GM20000 (cell line): ENCODE results near the gene TGFB2.
A peak's percentile ranks its signal among the peaks of the same experiment; 100 is the strongest.
"Not testable (repeated sequence)": the region's sequence is repeated elsewhere in the genome, so short reads cannot be mapped to it uniquely, and the experiment has no call there.

Experiments used
- DNase-seq: peaks from one replicate; pipeline ENCODE4 v3.0.0; 2012; ENCODE audit warnings: low spot score
- TF ChIP-seq, protein P1 (sequence below): IDR thresholded peaks from 2 replicates; pipeline ENCODE4 v1.5.1; 2012; ENCODE audit warnings: mild to moderate bottlenecking, control low read depth; ENCODE audit errors: extremely low read depth, missing control alignments

The TGFB2 gene

DNA sequence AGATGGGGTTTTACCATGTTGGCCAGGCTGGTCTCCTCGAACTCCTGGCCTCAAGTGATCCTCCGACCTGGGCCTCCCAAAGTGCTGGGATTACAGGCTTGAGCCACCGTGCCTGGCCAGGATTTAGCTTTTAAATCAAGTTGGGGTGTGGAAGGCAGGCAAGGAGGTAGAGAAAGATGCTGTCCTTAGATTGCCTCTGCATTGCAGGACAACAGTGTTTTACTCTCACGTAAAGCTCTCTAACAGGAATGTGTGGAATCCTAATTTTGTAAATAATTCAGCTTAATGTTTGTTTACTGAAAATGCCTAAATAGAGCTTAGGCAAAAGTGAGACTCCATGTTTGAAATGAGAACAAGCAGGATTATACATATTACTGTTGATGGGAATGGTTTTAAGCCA is 29.5 kb upstream of the TGFB2 start:
- TF ChIP-seq, protein P1, sequence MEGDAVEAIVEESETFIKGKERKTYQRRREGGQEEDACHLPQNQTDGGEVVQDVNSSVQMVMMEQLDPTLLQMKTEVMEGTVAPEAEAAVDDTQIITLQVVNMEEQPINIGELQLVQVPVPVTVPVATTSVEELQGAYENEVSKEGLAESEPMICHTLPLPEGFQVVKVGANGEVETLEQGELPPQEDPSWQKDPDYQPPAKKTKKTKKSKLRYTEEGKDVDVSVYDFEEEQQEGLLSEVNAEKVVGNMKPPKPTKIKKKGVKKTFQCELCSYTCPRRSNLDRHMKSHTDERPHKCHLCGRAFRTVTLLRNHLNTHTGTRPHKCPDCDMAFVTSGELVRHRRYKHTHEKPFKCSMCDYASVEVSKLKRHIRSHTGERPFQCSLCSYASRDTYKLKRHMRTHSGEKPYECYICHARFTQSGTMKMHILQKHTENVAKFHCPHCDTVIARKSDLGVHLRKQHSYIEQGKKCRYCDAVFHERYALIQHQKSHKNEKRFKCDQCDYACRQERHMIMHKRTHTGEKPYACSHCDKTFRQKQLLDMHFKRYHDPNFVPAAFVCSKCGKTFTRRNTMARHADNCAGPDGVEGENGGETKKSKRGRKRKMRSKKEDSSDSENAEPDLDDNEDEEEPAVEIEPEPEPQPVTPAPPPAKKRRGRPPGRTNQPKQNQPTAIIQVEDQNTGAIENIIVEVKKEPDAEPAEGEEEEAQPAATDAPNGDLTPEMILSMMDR, result no peak
- DNase-seq, result no peak

GRCh38 chr1:218317061-218317460 is 28.1 kb upstream of the TGFB2 start:
- TF ChIP-seq, protein P1, result no peak
- DNase-seq, result no peak

DNA sequence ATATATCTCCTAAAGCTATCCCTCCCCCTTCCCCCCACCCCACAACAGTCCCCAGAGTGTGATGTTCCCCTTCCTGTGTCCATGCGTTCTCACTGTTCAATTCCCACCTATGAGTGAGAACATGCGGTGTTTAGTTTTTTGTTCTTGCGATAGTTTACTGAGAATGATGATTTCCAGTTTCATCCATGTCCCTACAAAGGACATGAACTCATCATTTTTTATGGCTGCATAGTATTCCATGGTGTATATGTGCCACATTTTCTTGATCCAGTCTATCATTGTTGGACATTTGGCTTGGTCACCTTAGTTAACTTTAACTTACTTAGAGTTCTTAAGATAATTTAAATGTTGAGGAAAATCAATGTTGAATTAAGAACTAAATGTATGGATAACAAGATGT is 25.0 kb upstream of the TGFB2 start:
- not testable (repeated sequence) for DNase-seq

- TF ChIP-seq, protein P1, result no peak
- no peak for DNase-seq
Measured at GRCh38 chr1:218322762-218323161, 22.4 kb upstream of the TGFB2 start.

DNA sequence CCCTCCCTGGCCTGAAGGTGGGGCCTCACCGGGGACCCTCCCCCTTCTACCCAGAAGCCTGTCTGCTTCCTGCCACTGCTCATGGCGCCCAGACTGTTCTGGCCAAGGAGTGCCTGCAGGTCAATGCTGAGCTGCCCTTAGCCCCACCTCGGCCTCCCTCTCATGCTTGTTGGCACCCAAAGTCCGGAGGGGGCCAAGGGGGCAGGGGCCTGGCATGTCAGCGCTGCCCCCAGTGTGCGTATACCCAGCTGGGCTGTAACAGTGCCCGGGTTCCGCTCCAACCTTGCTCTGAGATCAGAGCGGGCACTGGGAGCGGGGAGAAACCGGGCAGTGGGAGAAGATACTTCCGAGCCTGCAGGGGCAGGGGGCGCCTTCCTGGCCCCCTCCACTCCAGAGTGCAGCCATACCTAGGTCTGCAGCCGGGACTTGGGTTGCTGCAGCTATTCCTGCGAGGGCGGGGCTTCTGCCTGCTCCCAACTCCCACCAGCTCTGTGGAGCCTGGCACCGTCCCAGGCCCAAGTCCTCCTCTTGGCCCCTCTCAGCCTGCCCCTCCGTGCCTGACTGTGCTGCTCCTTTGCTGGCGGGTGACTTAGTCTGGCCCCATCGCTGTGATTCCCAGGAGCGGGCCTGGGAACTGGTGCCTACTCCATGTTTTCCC is 21.4 kb upstream of the TGFB2 start:
- no peak for DNase-seq
- TF ChIP-seq, protein P1, result no peak

GRCh38 chr1:218324226-218324580 is 20.9 kb upstream of the TGFB2 start:
- TF ChIP-seq, protein P1, result no peak

DNA sequence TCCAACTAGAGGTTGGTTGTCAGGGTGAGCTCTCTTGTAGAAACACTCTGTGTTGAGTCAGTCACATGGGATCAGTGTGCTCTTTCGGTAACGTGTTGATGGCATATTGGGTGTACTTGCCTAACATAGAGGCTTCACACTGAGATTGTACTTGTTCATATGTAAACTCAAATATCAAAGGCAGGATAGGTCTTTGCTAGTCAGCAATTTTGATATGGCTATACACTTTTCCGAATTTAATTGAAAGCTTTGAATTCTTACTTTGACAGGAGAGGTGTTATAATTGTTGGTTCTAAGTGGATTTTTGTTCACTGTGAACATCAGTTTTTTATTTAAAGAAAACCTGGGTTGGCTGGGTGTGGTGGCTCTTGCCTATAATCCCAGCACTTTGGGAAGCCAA is 16.4 kb upstream of the TGFB2 start:
- no peak for DNase-seq
- TF ChIP-seq, protein P1, result no peak

More at GRCh38 chr1:218324226-218324580, 20.9 kb upstream of the TGFB2 start:
- no peak for DNase-seq

DNA sequence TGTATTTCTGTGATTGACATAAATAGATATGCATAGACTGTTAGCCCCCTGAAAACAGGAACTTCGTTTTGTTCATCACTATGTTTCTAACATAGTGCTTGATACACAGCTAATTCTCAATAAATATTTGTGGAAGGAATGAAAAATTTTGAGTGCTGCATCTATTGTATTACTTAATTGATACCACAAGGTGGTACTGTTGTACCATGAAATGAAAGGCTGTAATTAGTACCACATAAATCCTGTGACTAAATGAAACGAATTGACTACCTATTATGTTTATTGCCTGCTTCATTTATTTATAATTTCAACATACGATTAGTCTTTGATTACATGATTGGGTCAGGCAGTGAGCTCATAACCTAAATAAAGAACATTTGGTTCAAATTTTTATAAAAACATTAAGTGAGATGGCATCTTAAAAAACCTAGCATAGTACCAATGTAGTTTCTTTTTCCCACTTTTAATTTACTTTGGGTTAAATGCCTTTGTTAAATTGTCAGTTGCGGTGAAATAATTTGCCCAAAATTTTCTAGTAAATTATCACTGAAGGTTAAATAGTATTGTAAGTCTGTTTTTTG is 15.0 kb upstream of the TGFB2 start:
- TF ChIP-seq, protein P1, result peak; percentile 23
- DNase-seq, result peak; percentile 54
